NB4 (cell line): ENCODE measurements around the gene RAB11FIP2.

ENCODE experiments used
- DNase-seq: peaks from one replicate; pipeline ENCODE4 v3.0.0; 2010; ENCODE audit warnings: low read depth
- H3K4me3 ChIP-seq: one replicate; pipeline ENCODE4 v1.5.1; 2011; ENCODE audit warnings: mild to moderate bottlenecking, low read depth, low read length, moderate library complexity
- CTCF ChIP-seq: IDR thresholded peaks from one replicate; pipeline ENCODE4 v1.5.1; 2012; ENCODE audit warnings: low read depth, low read length
- MAX ChIP-seq: IDR thresholded peaks from 2 replicates; pipeline ENCODE4 v1.6.1; 2011; ENCODE audit warnings: low read depth, low read length
- MYC ChIP-seq: IDR thresholded peaks from 2 replicates; pipeline ENCODE4 v1.6.1; 2011; ENCODE audit warnings: low read depth, low read length
- POLR2A ChIP-seq: IDR thresholded peaks from 2 replicates; pipeline ENCODE4 v1.6.1; 2011; ENCODE audit warnings: mild to moderate bottlenecking; ENCODE audit not compliant: insufficient read length; ENCODE audit errors: extremely low read depth

The RAB11FIP2 gene

GRCh38 chr10:118047880-118048279 is 1.1 kb upstream of the RAB11FIP2 start:
- H3K4me3 ChIP-seq, result no peak overlapping the region
- no peak for DNase-seq
- TF ChIP-seq MYC, result no peak
- TF ChIP-seq CTCF, result no peak
- no peak for TF ChIP-seq POLR2A
- TF ChIP-seq MAX, result no peak

GRCh38 chr10:118047157-118047719 is 497 bp upstream of the RAB11FIP2 start:
- no peak for TF ChIP-seq MAX
- no peak for TF ChIP-seq MYC
- no peak for TF ChIP-seq POLR2A
- no peak for TF ChIP-seq CTCF
- DNase-seq, result no peak
- H3K4me3 ChIP-seq, result peak overlapping the region; percentile 76

GRCh38 chr10:118045837-118046394 is 825 bp downstream of the RAB11FIP2 start:
- H3K4me3 ChIP-seq, result peak overlapping the region; percentile 86
- TF ChIP-seq MAX (peak; percentile 75), CTCF (no peak), MYC (peak; percentile 64; the same call in 1 of the 2 replicates), POLR2A (no peak)
- peak; percentile 58 for DNase-seq

- TF ChIP-seq POLR2A (no peak), MAX (no peak), MYC (no peak), CTCF (no peak)
- H3K4me3 ChIP-seq, result peak overlapping the region; percentile 86
- no peak for DNase-seq
Measured at GRCh38 chr10:118045158-118045836, 1.4 kb downstream of the RAB11FIP2 start.

- H3K4me3 ChIP-seq, result peak overlapping the region; percentile 86
- no peak for TF ChIP-seq POLR2A
- no peak for DNase-seq
Measured at GRCh38 chr10:118042827-118043242, 3.9 kb downstream of the RAB11FIP2 start.

GRCh38 chr10:118042336-118042735 is 4.4 kb downstream of the RAB11FIP2 start:
- no peak for DNase-seq
- no peak overlapping the region for H3K4me3 ChIP-seq
- TF ChIP-seq MAX, result no peak
- no peak for TF ChIP-seq POLR2A
- TF ChIP-seq CTCF, result no peak
- no peak for TF ChIP-seq MYC
